ENCODE measurements around the gene KIAA1755.

- no peak for TF ChIP-seq EZH2 (IDR thresholded peaks at IDR 0.05; ENCODE audit: borderline replicate concordance, low read depth, low read length)
- TF ChIP-seq EP300 (IDR thresholded peaks at IDR 0.05; ENCODE audit: low read length), result no peak
- no peak for TF ChIP-seq CBFA2T3 (IDR thresholded peaks at IDR 0.05)
- TF ChIP-seq CTCF (IDR thresholded peaks at IDR 0.05 in 2 of 3, conservative IDR thresholded peaks at IDR 0.05 in 1 of 3; ENCODE audit: insufficient read depth in 2 of 3, low read depth in 1 of 3, low read length in 3 of 3), result no peak
- no peak for TF ChIP-seq PCBP1 (IDR thresholded peaks at IDR 0.05; ENCODE audit: low read depth, low read length, poor library complexity, severe bottlenecking)
- TF ChIP-seq SMARCA4 (IDR thresholded peaks at IDR 0.05), result no peak
- no peak for TF ChIP-seq BRF2 (IDR thresholded peaks at IDR 0.05; ENCODE audit: borderline replicate concordance, insufficient read depth, insufficient read length)
- no peak for TF ChIP-seq SNRNP70 (optimal IDR thresholded peaks at IDR 0.05; ENCODE audit: low read depth, low read length)
Observed at GRCh38 chr20:38291966-38292365, 31.4 kb upstream of the KIAA1755 start.

Measured in K562 (cell line).